HG03045 (cell line): Measurements from ENCODE around the gene TFF3.

Experiments used
- ATAC-seq: cut with Tn5 transposase; IDR thresholded peaks from one replicate; pipeline ENCODE4 v1.9.1; 2021; ENCODE audit warnings: mild to moderate bottlenecking, moderate library complexity; ENCODE audit not compliant: unreplicated experiment

TFF3 gene

GRCh38 chr21:42324896-42325295, 9.7 kb upstream of the TFF3 start:
- ATAC-seq: no peak

DNA sequence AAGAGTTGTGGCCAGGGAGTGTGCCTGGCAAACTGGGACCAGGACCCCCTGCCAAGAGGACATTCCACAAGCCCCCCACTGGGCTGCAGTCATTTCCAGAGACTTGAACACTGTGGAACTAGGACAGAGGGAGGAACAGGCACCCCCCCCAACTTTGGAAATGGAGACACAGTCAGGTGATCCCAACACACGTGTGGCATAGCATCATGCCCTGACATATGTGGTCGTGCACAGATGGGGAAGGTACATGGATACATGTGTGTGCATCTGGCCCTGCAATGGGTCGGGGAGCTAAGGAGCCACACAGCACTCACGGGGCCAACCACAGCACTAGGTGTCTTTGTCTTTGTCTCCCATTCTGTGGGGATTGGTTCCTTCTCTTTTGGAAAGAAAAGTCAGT, 6.6 kb upstream of the TFF3 start:
- no peak for ATAC-seq

GRCh38 chr21:42321231-42321630, 6.0 kb upstream of the TFF3 start:
- ATAC-seq: no peak

DNA sequence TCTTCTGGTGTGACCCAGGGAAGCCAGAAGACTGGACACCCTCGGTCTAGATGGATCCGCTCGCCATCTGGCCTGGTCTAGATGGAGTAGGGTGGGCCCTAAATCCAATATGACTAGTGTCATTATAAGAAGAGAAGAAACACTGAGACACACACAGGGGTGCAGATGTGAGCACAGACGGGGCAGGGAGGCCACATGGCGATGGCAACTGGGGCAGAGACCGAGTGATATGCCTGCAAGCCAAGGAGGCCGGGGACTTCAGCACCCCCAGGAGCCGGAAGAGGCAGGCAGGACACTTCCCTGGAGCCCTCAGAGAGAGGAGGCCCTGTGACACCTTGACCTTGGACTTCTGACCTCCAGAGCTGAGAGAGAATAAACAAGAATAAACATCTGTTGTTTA, 5.6 kb upstream of the TFF3 start:
- no peak for ATAC-seq

- ATAC-seq: no peak
Measured at GRCh38 chr21:42319851-42320572, 4.8 kb upstream of the TFF3 start.

GRCh38 chr21:42319376-42319775, 4.2 kb upstream of the TFF3 start:
- ATAC-seq: no peak

DNA sequence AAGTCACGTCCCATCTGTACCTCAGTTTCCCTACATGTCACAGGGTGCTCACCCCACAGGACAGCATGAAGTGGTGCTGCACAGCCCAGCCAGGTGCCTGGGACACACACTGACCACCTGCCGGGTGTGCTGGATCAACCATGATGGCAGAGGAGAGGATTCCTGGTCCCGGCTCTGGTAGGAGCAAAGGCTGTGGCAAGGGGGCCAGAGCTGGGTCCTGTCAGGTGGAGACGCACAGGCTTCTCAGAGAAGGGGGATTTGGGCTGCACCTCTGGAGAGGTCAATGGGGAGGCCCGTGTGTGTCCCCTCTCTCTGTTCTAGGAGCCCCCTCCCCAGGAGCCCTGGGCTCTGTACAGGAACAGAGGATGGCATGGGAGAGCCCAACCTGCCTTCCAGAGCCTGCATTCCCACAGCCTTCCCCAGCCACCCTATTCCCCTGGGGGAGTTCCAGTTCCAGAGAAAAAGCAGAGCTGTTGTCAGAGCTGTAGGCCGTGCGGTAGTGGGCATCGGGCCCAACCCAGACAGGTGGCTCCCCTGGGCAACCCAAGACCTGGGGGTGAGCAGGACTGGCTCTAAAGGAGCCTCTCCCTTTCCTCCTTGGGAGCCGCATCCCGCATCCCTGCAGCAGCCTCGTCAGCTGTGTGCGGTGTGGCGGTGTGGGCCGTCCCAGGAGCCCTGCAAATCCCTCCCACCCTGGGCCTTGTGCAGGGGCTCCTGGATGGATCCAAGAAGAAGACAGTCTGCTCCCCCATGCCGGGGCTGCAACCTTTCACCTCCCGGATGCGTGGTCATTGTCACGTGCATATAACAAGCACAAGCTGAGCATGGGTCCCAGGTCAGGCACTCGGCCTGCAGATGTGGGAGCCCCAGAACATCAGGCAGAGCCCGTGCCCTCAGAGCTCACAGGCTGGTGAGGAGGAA, 2.9 kb upstream of the TFF3 start:
- ATAC-seq: no peak

DNA sequence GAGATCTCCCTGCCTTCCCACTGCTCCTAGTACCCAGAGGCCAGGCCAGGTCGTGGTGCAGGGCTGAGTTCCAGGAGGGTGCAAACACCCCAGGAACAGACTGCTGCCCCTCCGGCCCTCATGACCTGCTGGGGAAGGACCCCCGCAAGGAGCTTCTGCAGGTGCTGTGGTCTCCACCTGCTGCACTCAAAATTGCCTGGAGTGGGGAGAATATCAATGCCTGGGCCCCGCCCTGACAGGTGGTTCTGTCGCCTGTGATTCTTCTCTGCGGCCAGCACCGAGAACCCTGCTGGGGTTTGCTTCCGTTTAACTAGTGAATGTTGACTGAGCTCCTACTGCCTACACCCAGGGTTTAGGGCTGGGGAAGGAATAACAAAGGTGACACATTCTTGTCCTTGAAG, 2.1 kb upstream of the TFF3 start:
- no peak for ATAC-seq

GRCh38 chr21:42316891-42317290, 1.7 kb upstream of the TFF3 start:
- no peak for ATAC-seq

GRCh38 chr21:42314616-42315295, 453 bp downstream of the TFF3 start:
- no peak for ATAC-seq

DNA sequence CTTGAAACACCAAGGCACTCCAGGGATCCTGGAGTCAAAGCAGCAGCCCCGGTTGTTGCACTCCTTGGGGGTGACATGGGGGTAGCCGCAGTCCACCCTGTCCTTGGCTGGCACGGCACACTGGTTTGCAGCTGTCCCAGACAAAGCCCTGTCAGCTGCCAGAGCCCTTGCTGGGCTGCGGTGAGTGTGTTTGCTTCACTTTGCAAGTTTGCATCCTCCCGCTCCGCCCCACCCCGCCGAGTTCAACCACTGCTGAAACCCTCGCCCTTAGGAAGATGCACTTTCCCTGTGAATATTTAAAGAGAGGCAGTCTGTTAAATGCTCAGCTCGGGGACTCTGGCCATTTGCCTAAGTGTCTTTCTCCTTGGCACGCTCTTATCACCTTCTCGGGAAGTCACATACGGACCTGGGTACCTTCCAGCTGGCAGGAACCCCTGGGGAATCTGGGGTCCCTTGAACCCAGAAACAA, 1.7 kb downstream of the TFF3 start:
- ATAC-seq: no peak

DNA sequence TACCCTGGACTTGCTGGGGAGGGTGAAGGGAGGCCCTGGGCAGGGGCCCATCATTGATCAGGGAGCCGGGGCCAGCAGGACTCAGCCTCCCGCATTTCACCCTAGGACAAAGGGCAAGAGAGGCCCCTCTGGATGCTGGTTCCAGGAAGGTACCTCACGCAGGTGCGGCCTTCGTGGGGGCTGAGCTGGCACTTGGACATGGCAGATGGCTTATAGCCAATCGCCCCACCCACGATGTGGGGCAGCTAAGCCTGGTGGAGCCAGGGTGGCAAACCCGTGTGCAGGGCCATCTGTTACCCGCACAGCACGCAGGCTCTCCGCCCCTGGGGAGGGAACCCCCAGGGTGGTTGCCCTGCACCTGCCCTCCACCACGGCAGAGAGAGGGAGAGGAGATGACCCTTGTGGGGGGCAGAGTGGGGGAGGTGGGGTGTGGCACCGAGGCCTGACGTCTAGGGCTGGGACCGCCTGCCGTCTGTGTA, 2.5 kb downstream of the TFF3 start:
- no peak for ATAC-seq

DNA sequence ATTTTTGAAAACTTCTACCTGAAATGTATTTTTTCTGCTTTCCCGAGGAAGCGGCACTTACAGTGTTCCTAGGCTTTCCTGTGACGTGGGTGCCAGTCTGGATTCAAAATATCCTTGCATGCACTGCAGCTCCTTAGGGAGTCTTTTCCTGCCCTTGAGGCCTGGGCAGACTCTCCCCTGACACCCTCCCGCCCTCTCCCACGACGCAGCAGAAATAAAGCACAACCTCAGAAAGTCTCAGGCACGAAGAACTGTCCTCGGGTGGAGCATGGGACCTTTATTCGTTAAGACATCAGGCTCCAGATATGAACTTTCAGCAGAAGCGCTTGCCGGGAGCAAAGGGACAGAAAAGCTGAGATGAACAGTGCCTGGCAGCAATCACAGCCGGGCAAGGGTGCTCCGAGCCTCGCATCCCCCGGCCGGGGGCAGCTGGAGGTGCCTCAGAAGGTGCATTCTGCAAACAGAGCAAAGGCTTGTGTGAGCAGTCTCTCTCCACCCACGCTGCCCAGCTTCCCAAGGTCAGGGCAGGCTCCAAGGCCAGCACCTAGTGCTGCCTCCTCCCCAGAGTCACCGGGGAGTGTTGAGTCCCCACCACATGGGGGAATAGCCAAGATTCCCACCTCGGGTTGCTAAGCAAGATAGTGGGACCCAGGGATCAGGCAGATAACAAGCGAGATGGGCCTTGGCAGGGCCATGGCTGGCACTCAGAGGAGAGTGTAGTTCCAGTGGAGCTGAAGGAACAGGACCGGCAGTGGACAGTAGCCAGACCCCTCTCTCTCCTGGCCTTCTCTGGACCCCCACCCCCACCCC, 3.2 kb downstream of the TFF3 start:
- no peak for ATAC-seq

GRCh38 chr21:42311160-42311559, 4.0 kb downstream of the TFF3 start:
- ATAC-seq: no peak

- no peak for ATAC-seq
Measured at GRCh38 chr21:42310411-42311001, 4.7 kb downstream of the TFF3 start.

DNA sequence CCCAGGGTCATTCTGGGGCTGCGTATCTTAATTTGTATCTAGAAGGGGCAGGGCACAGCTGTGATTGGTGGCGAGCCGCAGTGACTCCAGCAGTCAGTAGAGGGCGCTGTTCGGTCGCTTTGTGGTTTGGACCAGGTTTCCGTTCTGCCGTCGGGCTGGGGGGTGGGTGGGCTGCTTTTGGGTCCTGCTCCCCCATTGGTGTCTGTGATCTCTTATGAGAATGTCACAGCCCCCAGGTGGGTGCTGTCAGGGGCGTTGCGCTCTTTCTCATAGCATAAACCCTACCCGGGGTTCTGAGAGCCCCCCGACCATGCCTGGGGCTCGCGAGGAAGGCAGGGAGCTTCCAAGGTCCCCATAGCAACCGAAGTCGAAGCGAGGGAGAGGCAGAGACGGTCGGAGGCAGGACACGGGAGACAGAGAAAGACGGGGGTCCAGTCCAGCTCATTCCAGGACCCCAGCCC, 5.4 kb downstream of the TFF3 start:
- no peak for ATAC-seq

GRCh38 chr21:42308914-42309752, 6.1 kb downstream of the TFF3 start:
- ATAC-seq: no peak

DNA sequence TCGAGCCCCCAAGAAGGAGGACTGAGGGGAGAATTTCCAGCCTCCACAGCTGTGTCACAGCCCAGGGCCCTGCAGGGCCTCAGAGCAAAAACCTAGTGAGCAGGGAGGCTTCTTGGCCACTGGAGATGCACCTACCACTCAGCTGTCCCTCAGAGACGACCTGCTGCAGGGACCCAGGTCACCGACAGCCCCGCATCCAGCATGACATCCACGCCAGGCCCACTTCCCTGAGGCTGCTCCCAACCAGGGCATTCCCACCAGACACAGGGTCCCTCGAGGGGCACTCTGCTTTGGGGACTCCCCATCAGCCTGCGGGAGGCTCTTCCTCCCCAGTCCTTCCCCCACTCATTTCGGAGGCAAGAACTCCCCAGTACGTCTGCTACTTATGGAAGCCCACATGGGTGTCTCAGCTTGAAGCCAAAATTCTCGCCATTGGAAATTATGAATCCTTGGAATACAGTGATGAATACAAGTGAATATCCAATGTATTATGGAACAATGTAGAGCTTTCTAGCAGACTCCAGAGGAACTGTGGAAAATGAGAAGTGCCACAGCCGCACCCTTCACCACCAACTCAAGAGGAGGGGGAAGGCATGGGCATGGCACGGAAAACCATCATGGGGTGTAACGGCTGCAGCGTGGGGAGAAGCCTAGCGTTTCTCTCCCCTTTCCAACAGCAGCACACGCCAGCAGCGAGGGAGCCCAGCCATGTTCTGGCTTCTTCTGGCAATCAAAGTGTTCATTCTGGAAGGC, 6.9 kb downstream of the TFF3 start:
- no peak for ATAC-seq
